GM19395 (cell line): ENCODE results near the gene SHB.
"Not testable (repeated sequence)": the region's sequence is repeated elsewhere in the genome, so short reads cannot be mapped to it uniquely, and the experiment has no call there.

Experiments used
- ATAC-seq: cut with Tn5 transposase; IDR thresholded peaks from one replicate; pipeline ENCODE4 v1.9.1; 2021; ENCODE audit warnings: mild to moderate bottlenecking, moderate library complexity; ENCODE audit not compliant: unreplicated experiment

SHB gene

GRCh38 chr9:38064842-38065368, 4.1 kb downstream of the SHB start:
- no peak for ATAC-seq

GRCh38 chr9:38063363-38063707, 5.7 kb downstream of the SHB start:
- no peak for ATAC-seq

DNA sequence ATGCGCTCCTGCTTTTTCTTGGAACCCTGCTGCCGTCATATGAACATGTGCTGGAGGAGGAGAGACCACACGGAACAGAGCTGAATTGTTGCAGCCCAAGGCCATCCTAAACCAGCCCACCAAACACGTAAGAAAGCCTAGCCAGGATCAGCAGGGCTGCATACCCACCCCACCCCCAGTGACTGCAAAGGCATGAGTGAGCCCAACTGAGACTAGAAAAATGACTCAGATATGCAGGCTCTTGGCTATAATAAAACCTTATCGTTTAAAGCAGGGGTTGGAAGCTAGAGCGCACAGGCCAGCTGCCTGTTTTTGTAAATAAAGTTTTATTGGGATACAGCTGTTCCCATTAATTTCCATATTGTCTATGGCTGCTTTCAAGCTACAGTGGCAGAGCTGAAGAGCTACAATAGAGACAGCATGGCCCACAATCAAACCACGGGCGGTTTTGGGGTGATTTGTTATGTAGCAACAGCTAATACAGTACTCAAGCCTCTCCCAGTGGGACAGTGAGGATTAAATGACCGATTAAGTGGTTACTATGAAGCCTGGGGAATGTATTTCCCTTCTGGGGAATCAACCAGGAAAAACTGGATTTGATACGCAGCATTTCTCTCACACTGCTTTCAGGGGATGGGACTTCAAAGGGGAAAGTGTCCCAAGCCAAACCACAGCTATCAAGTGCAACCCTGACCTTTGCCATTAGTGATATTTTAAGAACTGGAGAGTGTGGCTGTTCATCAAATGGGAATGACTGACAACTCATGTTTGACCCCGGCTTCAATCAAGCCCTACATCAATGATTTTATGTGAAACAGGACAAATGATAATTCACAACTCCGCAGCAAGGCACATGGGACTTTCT, 6.3 kb downstream of the SHB start:
- no peak for ATAC-seq

- ATAC-seq: no peak
These were observed 6.9 kb downstream of the SHB start for GRCh38 chr9:38062106-38062497.

DNA sequence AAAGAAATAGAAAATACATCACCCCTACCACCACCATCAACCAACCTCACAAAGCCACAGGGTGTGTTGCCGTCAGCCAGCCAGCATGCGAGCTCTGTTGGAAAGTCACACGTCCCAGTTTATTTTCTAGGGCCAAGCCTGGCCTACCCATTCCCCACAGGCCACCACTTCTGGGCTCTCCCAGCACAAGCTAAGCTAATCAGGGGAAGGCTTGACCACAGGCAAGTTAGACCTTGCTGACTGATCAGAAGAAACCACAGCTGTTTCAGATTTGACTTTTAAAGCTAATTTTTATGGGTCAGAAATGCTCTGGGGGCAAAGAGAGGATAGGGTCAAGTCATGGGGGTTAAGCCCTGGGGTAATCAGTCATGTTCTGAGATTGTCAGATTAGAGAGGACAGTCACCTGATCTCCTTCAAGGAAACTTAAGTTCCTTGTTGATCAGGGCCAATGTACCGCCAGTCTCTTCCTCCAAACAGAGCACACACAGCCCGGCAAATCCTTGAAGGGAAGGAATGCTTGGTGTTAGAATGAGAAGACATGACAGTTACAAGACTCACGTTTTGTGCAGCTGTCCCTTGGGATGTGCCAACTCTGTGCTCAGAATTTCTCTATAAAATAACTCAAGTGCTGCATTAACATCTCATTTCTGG, 7.6 kb downstream of the SHB start:
- ATAC-seq: peak; percentile 65

- no peak for ATAC-seq
These were observed 8.3 kb downstream of the SHB start for GRCh38 chr9:38060681-38061080.

- no peak for ATAC-seq
These were observed 9.6 kb downstream of the SHB start for GRCh38 chr9:38059233-38059936.

- no peak for ATAC-seq
These were observed 10.4 kb downstream of the SHB start for GRCh38 chr9:38058452-38059232.

DNA sequence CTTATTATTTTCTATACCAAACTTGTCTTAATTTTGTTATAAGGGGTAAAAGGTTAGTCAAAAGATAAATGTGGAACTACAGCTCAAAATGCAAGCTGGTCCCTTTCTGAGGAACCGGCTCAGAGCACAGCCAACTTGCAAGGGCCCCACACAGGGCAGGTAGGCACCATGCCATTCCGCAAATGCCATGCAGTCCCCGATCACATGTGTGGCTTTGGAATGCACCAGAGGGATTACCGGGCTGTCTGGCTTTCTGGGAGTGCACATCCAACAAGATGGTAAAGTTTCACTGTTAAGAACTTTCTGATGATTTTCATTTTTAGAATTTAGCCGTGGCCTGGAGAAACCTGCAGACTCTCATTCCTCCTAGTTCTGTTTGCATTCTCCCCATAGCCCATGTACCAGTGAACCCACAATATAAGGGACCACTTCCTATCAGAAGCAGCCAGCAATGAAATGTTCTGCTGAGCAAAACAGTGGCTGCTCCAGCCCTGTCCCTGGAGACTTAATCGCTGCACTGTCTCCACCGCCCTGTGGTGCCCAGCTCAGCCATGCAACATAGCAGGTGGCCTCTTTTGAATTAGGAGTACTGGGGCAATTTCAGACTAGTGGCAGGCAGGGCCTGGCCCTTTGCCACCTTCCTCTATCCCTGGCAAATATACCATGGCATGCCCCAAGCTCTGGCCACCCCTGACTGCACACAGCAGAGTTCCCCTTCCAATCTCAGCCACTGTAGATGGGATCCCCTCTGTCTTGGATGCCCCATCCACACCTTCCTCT, 11.4 kb downstream of the SHB start:
- no peak for ATAC-seq

- ATAC-seq: no peak
These were observed 14.4 kb downstream of the SHB start for GRCh38 chr9:38054653-38055052.

DNA sequence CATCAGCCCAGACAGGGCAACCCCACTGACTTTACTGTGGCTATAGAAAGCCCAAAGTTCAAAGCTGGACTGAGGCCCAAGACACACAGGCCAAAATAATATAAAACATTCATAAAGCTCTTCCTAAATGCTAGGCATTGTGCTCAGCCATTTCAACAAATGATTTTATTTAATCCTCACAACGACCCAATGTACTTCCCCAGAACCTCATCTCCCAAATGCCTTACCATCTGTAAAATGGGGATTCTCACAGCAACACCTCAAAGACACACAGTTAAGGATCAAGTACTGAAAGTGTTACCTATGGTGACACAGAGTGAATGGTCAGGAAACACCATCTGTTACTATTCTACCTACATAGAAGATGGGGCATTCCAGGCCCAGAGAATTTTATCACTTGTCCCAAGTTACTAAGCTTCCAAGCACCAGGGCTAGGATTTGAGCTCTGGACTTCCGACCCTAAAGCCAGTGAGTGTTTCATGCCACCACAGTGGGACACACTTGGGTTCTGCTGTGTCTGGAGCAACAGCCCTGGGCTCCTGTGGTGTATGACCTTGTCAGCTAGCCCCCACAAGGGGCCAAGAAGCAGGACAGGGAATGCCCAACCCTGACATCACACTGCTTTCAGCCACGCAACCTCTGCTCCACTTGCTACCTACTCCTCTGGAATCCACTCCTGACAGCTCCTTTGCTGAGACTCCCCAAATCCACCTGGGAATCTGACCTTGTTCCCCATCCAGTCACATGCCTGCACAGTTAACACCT, 15.1 kb downstream of the SHB start:
- no peak for ATAC-seq

DNA sequence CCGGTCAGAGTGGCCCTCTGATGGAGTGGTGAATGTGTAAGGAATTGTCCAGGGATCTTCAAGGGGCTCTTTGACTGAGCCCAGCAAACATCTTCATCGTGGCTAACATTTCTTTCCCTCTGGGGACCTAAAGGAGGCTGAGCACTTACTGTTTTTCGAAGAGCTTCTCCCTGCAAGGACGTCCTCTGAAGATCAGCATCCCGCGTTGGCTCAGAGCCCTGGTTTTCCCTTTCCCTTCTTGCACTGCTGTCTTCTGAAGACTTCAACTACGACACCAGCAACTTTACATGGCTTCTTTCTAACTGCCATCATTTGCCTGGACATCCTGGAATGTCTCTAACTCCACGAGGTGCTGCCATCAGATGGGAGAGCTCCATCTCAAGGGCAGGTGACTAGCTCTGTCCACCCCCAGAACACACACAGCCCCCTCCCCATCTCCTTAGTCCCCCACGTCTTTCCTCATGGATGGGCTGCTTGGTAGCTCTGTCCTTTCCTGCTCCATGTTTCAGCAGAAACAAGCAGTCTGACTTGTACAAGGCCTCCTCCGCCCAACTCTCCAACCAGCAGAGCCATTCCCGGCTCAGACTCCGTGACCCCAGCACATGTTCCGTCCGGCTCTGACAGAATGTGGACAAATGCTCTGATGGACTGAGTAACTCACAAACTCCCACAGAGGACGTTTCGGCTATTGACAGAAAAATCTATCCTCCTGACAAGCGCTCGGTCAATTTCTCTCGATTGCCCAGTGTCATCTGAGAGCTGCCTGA, 17.1 kb downstream of the SHB start:
- no peak for ATAC-seq

GRCh38 chr9:38048316-38048969, 20.6 kb downstream of the SHB start:
- ATAC-seq: no peak

DNA sequence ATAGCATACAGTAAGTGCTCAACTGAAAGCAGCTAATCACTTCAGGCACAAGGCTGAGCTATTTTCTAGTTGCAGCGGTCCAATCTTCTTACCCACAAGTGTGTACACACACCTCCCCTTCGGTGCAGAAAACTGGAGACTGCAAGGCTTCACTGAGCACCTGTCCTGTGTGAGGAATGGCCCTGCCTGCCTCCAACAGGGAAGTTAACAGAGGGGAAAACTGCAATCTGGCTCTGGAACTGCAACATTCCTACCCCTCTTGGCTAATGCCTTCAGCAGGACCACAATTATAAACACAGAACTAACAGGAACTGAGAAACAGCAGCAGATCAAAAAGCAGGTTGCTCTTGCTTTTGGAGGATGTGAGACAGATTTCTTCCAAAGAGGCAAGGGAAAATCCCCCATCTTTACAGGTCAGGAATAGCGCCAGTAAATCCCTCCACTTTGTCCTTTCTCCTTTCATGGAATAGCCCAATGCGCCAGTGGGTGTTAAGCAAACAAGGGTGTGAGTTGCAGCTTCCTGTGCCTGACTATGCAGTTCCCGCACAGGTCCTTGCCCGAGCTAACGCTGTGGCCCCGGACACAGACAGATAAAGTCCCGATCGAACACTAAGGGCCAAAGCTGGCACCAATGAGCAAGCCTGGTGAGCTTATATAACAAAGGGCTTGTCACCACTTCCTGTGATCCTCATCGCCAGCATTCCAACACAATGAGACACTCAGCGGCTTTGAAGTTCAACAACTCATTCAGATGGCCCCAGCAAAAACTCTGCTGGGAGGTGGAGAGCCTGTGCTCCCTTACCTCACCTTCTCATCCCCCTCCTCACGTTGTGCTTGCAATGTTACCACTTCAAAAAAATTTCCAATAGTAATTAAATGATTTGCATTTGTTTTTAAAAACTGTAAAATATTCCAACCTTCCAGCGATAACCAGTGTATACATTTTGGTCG, 21.5 kb downstream of the SHB start:
- no peak for ATAC-seq

DNA sequence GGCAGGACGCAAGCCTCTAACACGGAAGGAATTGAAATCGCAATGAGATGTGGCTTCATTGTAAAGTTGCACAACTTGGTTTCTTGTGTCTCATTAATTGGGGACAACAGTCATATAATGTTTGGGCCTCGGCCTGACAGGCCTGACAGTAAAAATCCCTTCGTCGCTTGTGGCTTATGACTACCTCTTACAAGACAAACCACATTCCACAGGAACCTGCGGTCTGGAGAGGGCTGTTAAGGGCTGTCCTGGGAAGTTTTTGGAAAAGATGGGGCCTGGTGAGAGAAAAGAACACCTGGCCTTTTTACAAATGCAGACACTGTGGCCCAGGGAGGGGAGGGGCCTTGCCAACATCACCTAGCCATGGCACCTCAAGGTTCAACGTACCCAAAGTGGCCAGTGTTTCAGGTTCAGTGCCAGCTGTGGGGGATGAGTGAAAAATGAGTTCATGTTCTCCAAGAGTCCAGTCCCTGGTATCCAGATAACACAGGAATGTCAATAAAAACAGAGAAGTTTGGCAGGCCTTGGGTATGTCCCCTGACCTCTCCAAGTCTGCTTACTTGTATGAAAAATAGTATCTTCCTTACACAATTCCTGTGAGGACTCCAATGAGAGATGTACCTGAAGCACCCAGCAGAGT, 22.2 kb downstream of the SHB start:
- no peak for ATAC-seq

- not testable (repeated sequence) for ATAC-seq
These were observed 23.1 kb downstream of the SHB start for GRCh38 chr9:38045939-38046338.

- no peak for ATAC-seq
These were observed 24.3 kb downstream of the SHB start for GRCh38 chr9:38044706-38045105.
